ENCODE results near the gene SF3B4. TPM values are rescaled to one million over a fixed set of nuclear protein-coding genes. Genes with fewer than 3 reads are reported as not detected.
A peak's percentile ranks its signal among the peaks of the same experiment; 100 is the strongest.
"Not testable (repeated sequence)": the region's sequence is repeated elsewhere in the genome, so short reads cannot be mapped to it uniquely, and the experiment has no call there.

Gene SF3B4, protein sequence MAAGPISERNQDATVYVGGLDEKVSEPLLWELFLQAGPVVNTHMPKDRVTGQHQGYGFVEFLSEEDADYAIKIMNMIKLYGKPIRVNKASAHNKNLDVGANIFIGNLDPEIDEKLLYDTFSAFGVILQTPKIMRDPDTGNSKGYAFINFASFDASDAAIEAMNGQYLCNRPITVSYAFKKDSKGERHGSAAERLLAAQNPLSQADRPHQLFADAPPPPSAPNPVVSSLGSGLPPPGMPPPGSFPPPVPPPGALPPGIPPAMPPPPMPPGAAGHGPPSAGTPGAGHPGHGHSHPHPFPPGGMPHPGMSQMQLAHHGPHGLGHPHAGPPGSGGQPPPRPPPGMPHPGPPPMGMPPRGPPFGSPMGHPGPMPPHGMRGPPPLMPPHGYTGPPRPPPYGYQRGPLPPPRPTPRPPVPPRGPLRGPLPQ
- 32.3 TPM for polyA plus RNA-seq (ENCODE audit: insufficient read length)

DNA sequence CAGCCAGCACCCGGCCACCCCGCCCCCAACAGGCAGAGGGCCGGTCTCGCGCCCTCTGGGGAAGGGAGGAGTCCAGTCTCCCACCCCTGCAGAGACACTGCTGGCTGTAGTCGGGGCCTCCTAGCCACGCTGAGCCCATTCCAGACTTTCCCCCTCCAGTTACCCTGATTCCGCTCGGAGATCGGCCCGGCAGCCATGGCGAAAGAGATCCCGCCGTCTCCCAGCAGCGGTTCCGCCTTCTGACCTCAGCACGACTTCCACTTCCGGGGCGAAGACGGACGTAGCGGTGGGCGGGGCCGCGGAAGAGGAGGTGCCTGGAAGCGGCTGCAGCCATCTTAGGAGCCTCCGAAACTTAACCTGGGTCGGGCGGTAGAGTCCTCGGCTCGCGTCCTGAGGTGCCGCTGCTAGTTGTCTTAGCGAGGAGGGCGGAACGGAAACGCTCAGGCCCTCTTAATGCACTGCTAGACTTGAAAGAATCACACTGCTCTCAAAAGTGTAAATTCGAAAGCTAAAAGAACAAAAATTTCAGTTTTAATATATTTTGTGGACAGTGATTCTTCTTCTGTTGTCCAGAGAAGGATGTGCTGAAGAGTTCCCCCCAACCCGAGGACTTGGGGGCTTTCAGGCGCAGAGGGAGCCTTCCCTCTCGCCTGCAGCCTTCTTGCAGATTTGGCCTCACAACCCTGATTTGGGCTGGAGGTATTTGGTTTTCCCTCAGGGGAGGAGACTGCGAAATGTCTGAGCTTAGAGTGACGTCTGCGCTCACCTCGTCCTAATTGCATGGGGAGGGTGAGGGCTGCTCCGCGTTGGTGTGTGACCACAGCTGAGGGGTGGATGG lies at the start of gene SF3B4:
TSS of gene SF3B4 (minus strand) at position 241 of the 838 bp plus-strand sequence. CDS start at position 197, 44 bp downstream.
- DNase-seq (ENCODE audit: low read depth) = peak; percentile 88

- DNase-seq (ENCODE audit: low read depth) = no peak
These were observed 49.7 kb upstream of the SF3B4 start for GRCh38 chr1:149977345-149977744.

- no peak for DNase-seq (ENCODE audit: low read depth)
These were observed 44.9 kb upstream of the SF3B4 start for GRCh38 chr1:149972547-149972946.

GRCh38 chr1:149967646-149968045 lies 40.0 kb upstream of the SF3B4 start:
- DNase-seq (ENCODE audit: low read depth) = no peak

- DNase-seq (ENCODE audit: low read depth) = no peak
These were observed 39.4 kb upstream of the SF3B4 start for GRCh38 chr1:149967041-149967440.

DNA sequence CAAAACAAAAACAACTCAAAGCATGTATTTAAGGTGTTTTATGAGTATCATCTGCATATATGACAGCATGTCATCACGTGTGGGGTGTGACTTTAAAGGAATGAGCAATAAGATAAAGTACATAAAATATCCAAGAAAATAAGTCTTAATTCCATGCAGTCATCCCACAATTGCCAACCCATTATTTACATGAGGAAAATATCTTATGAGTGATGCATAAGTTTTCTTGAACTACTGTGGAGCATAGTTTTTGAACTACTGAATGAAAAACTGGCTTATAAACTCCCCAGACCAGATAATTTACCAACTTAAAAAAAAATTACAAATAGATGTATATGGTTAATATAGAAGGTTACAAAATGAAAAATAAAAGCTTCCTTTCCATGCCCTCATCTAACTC lies 38.8 kb upstream of the SF3B4 start:
- no peak for DNase-seq (ENCODE audit: low read depth)

DNA sequence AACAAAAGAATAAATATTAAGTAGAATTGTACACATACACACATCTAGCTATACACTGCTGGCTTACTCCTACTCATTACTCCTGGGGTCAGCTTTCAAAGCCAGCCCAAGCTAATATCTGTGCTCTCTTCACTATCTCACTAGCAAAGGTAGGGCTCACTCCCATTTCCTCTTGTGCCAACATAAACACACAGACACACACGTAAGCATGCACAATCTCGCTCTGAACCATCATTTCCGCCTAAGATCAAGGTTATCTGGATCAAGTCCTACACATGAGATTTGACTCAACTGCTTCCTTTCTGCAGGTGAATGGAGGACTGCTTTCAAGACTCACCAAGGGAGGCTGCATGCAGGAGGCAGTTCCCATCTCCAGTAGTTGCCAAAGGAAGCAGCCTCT lies 37.8 kb upstream of the SF3B4 start:
- DNase-seq (ENCODE audit: low read depth) = no peak

DNA sequence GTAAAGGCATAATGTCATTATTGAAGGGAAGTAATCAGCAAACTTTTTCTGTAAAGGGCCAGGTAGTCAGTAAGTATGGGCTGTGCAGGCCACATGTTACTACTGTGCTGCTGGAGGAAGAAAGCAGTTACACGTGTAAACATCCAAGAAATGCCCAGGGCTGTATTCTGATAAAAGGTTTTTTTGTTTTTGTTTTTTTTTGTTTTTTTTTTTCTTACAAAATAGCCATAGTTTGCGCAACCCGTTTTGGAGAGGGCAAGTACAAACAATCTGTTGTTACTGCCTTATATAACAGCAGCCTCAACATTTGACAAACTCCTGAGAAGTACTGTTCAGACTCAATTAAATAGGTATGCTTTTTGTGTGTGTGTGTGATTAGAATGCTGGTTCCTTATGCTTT lies 35.8 kb upstream of the SF3B4 start:
- no peak for DNase-seq (ENCODE audit: low read depth)

- no peak for DNase-seq (ENCODE audit: low read depth)
These were observed 35.1 kb upstream of the SF3B4 start for GRCh38 chr1:149962736-149963135.

GRCh38 chr1:149962039-149962647 lies 34.5 kb upstream of the SF3B4 start:
- peak; percentile 51 for DNase-seq (ENCODE audit: low read depth)

DNA sequence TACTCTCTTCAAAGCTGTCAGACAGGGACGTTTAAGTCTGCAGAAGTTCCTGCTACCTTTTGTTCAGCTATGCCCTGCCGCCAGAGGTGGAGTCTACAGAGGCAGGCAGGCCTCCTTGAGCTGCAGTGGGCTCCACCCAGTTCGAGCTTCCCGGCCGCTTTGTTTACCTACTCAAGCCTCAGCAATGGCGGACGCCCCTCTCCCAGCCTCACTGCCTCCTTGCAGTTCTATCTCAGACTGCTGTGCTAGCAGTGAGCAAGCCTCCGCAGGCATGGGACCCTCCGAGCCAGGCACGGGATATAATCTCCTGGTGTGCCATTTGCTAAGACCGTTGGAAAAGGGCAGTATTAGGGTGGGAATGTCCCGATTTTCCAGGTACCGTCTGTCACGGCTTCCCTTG lies 29.9 kb upstream of the SF3B4 start:
- not testable (repeated sequence) for DNase-seq (ENCODE audit: low read depth)

GRCh38 chr1:149949911-149950310 lies 22.3 kb upstream of the SF3B4 start:
- no peak for DNase-seq (ENCODE audit: low read depth)

- no peak for DNase-seq (ENCODE audit: low read depth)
These were observed 17.6 kb upstream of the SF3B4 start for GRCh38 chr1:149945206-149945605.

DNA sequence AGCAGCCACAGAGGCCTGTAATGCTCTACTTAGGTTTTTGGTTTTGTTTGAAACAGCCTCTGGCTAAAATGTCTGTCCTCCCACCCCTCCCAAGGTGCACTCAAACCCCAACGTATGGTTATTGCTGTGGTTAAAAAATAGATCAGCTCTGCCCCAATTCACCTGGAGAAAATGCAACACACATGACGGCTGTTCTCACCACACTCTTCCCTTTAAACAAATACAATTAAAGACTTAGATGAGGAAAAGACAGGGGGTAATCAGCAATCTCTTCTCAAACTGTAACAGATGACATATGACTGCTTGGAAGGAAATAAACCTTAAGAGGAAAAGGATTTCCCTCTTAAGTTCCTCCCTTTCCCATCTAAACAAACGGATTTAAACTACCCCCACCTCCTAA lies 15.3 kb upstream of the SF3B4 start:
- DNase-seq (ENCODE audit: low read depth) = no peak

DNA sequence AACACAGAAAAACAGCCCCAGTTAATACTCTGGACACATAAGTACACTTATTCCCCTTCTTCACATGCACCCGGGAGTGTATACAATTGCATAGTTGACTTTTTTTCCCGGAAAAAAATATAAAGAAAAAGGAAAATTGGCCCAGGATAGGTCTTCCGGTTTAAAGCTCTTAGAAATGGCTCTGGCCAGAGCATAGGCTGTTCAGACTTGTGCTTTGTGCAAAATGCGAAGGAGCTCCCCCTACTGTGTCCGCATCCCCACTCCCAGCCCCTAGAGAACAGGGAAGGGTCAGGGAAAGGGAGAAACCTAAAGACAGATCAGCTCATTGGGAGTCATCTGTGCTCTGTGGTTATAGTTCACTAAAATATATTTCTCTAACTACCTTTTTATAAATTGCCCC lies 14.6 kb upstream of the SF3B4 start:
- DNase-seq (ENCODE audit: low read depth) = no peak

DNA sequence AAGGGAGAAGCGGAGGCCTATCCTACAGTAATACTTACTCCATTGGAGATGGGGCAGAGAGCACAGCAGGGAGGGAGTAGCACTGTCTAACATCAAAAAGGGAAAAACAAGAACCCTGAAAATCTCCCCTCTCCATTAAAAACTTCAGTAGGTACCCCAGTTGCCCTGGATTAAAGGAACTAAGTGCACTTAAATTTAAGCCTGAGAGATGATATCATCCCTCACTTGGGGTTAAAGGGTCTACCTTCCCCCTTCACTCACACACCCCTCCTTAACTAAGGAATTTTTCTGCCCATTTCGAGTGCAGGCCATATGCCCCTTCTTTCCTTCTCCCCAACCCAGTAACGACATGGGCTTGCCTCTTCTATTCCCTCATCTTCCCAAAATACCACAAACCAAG lies 12.8 kb upstream of the SF3B4 start:
- no peak for DNase-seq (ENCODE audit: low read depth)

GRCh38 chr1:149938668-149939003 lies 11.0 kb upstream of the SF3B4 start:
- DNase-seq (ENCODE audit: low read depth) = not testable (repeated sequence)

- DNase-seq (ENCODE audit: low read depth) = no peak
These were observed 10.2 kb upstream of the SF3B4 start for GRCh38 chr1:149937759-149938158.

- DNase-seq (ENCODE audit: low read depth) = no peak
These were observed 9.5 kb upstream of the SF3B4 start for GRCh38 chr1:149936992-149937705.

DNA sequence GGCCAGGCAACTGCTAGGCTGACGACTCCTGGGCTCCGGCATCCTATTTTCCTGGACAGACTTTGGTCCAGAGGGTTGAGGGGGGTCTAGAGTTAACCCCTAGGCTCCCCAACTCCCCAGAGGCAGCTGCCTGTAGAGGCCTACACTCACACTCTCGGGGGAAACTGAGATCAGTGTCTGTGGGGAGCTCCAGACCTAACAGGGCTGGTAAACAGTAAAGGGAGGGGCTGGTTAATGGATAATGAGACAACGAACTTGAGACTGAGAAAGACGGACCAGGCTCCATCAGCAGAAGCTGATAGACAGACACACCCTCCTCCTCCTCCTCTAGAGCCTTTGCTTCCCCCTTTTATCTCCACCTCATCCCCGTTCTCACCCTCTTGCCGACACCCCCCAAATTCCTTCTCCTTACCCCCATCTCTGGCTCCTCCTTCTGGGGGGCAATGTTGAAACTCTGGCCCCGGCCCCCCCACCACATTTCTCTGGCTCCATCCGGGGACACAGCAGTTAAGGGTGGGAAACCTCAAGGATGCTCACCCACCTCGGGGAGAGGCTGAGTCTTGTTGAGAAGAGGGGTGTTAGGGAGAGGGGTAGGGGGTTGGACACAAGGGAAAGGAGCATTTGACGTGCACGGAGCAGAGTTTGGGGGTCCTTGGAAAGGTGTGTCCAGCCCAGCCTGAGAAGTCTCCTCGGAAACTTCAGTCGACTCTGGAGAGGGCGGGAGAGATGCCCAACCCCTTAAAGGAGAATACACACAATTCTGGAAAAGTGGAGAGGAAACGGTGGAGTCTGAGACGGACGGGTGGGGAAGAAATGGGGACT lies 8.8 kb upstream of the SF3B4 start, which contains the start of gene MTMR11:
TSS of gene MTMR11 (minus strand) at position 710 of the 822 bp plus-strand sequence. CDS start at position 478, 232 bp downstream.
- DNase-seq (ENCODE audit: low read depth) = no peak

GRCh38 chr1:149934356-149934755 lies 6.8 kb upstream of the SF3B4 start:
- no peak for DNase-seq (ENCODE audit: low read depth)

All from forelimb muscle (tissue), 1 donor.